Measurements from ENCODE around the gene WNT5A. TPM values are rescaled to one million over a fixed set of nuclear protein-coding genes. Genes with fewer than 3 reads are reported as not detected.

The WNT5A gene
- total and polyA plus RNA-seq, 2 of the 4 experiments (the other 2 are of a cell fraction) = 224 to 231 TPM

- POLR2A ChIA-PET (ENCODE audit: unreplicated experiment) = no interaction called here
- Histone ChIP-seq H3K27ac (ENCODE audit: insufficient read depth, low read length) (no peak overlapping the region), H3K18ac (ENCODE audit: low read depth, low read length) (no peak overlapping the region), H3K9me1 (ENCODE audit: insufficient read depth, low read length) (no peaks in the 10 kb centered on the region), H3K4me3 (ENCODE audit: insufficient read depth, low read depth, low read length) (no peak overlapping the region), H3K36me3 (ENCODE audit: control insufficient read depth, insufficient read depth, low read length) (no peaks in the 10 kb centered on the region), H2BK20ac (ENCODE audit: low read depth, low read length) (no peak overlapping the region), H3K4ac (ENCODE audit: low read depth, low read length) (no peak overlapping the region), H4K91ac (ENCODE audit: insufficient read depth, low read depth, low read length) (no peak overlapping the region), H2AK5ac (ENCODE audit: low read depth, low read length) (no peak overlapping the region), H3K23ac (ENCODE audit: low read depth, low read length) (no peak overlapping the region), H2AK9ac (replicated peaks; ENCODE audit: low read depth, low read length, poor library complexity) (no peak overlapping the region), H3K14ac (replicated peaks; ENCODE audit: low read depth, low read length) (no peak overlapping the region), H4K20me1 (ENCODE audit: insufficient read depth, low read length) (no peaks in the 10 kb centered on the region), H4K8ac (ENCODE audit: low read depth in 2 of 2, low read length in 2 of 2) (no peak overlapping the region), H2AFZ (replicated peaks; ENCODE audit: low read length, poor library complexity) (no peak overlapping the region), H2BK5ac (ENCODE audit: low read depth, low read length, poor library complexity, severe bottlenecking) (no peak overlapping the region), H3K9ac (ENCODE audit: low read depth, low read length) (no peak overlapping the region), H3K9me3 (ENCODE audit: control insufficient read depth, insufficient read depth, low read length) (no peaks in the 10 kb centered on the region), H3K79me1 (ENCODE audit: low read depth in 1 of 2, low read length in 2 of 2) (no peaks in the 10 kb centered on the region), H3K56ac (ENCODE audit: extremely low read depth, insufficient read depth, low read length) (no peak overlapping the region), H2BK120ac (ENCODE audit: low read depth, low read length) (no peak overlapping the region), H2BK15ac (ENCODE audit: low read depth, low read length) (no peak overlapping the region), H3K27me3 (ENCODE audit: control insufficient read depth, insufficient read depth, low read length) (no peaks in the 10 kb centered on the region), H4K5ac (ENCODE audit: low read depth, low read length) (no peak overlapping the region), H3K4me2 (ENCODE audit: low read depth, low read length) (no peak overlapping the region), H3K4me1 (ENCODE audit: control insufficient read depth, insufficient read depth, low read length) (no peaks in the 10 kb centered on the region)
- CTCF ChIA-PET = no interaction called here
- dilution Hi-C loops (cut with HindIII; ENCODE audit: low sequenced_read_pairs, unreplicated experiment) = no loop called here
- no CpG with 5 or more reads among the region's 1 CpG for WGBS, 2 experiments (ENCODE audit: extremely low coverage in 2 of 2, insufficient read length in 1 of 2)
- BruUV-seq (replicated peaks) = no TSS peak
- TF ChIP-seq MXI1 (IDR thresholded peaks at IDR 0.05; ENCODE audit: borderline replicate concordance, low read depth, low read length) (no peak), RAD21 (IDR thresholded peaks at IDR 0.05; ENCODE audit: low read length) (peak; percentile 37), MAZ (IDR thresholded peaks at IDR 0.05; ENCODE audit: borderline replicate concordance, low read depth, low read length) (no peak)
- TF ChIP-seq, protein P1, sequence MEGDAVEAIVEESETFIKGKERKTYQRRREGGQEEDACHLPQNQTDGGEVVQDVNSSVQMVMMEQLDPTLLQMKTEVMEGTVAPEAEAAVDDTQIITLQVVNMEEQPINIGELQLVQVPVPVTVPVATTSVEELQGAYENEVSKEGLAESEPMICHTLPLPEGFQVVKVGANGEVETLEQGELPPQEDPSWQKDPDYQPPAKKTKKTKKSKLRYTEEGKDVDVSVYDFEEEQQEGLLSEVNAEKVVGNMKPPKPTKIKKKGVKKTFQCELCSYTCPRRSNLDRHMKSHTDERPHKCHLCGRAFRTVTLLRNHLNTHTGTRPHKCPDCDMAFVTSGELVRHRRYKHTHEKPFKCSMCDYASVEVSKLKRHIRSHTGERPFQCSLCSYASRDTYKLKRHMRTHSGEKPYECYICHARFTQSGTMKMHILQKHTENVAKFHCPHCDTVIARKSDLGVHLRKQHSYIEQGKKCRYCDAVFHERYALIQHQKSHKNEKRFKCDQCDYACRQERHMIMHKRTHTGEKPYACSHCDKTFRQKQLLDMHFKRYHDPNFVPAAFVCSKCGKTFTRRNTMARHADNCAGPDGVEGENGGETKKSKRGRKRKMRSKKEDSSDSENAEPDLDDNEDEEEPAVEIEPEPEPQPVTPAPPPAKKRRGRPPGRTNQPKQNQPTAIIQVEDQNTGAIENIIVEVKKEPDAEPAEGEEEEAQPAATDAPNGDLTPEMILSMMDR (conservative IDR thresholded peaks at IDR 0.05; ENCODE audit: low read depth, low read length) = peak; percentile 31
- in situ Hi-C loops (cut with MboI; ENCODE audit: low sequenced_read_pairs) = no loop called here
- ATAC-seq (ENCODE audit: low read depth) = no peak
- DNase-seq = peak; percentile 21
- intact Hi-C loops (cut with micrococcal nuclease) = no loop called here
These were observed 52.3 kb downstream of the WNT5A start for GRCh38 chr3:55434789-55435188.

All from IMR-90 (cell line).